GM21619 (cell line): ENCODE results near the gene CHMP3.
"Not testable (repeated sequence)": the region's sequence is repeated elsewhere in the genome, so short reads cannot be mapped to it uniquely, and the experiment has no call there.

Source experiments
- ATAC-seq: cut with Tn5 transposase; IDR thresholded peaks from one replicate; pipeline ENCODE4 v1.9.1; 2021; ENCODE audit not compliant: unreplicated experiment

Gene CHMP3

GRCh38 chr2:86549963-86550725 is 13.1 kb downstream of the CHMP3 start:
- not testable (repeated sequence) for ATAC-seq

GRCh38 chr2:86549440-86549839 is 13.8 kb downstream of the CHMP3 start:
- not testable (repeated sequence) for ATAC-seq

- ATAC-seq = not testable (repeated sequence)
These were observed 14.3 kb downstream of the CHMP3 start for GRCh38 chr2:86548913-86549396.

DNA sequence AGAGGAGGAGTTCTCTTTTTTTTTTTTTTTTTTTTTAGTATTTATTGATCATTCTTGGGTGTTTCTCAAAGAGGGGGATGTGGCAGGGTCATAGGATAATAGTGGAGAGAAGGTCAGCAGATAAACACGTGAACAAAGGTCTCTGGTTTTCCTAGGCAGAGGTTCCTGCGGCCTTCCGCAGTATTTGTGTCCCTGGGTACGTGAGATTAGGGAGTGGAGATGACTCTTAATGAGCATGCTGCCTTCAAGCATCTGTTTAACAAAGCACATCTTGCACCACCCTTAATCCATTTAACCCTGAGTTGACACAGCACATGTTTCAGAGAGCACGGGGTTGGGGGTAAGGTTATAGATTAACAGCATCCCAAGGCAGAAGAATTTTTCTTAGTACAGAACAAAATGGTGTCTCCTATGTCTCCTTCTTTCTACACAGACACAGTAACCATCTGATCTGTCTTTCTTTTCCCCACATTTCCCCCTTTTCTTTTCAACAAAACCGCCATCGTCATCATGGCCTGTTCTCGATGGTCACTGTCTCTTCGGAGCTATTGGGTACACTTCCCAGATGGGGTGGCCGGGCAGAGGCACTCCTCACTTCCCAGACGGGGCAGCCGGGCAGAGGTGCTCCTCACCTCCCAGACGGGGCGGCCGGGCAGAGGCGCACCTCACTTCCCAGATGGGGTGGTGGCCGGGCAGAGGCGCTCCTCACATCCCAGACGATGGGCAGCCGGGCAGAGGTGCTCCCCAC is 14.9 kb downstream of the CHMP3 start:
- ATAC-seq = not testable (repeated sequence)

DNA sequence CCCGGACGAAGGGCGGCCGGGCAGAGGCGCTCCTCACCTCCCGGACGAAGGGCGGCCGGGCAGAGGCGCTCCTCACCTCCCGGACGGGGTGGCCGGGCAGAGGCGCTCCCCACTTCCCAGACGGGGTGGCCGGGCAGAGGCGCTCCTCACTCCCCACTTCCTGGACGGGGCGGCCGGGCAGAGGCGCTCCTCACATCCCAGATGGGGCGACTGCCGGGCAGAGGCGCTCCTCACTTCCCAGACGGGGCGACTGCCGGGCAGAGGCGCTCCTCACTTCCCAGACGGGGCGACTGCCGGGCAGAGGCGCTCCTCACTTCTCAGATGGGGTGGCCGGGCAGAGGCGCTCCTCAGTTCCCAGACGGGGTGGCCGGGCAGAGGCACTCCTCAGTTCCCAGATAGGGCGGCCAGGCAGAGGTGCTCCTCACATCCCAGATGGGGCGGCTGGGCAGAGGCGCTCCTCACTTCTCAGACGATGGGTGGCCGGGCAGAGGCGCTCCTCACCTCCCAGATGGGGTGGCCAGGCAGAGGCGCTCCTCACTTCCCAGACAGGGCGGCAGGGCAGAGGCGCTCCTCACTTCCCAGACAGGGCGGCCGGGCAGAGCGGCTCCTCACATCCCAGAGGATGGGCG is 17.8 kb downstream of the CHMP3 start:
- ATAC-seq = not testable (repeated sequence)

- ATAC-seq = not testable (repeated sequence)
These were observed 18.8 kb downstream of the CHMP3 start for GRCh38 chr2:86544278-86545099.

GRCh38 chr2:86543793-86544192 is 19.4 kb downstream of the CHMP3 start:
- no peak for ATAC-seq

GRCh38 chr2:86543335-86543734 is 19.9 kb downstream of the CHMP3 start:
- no peak for ATAC-seq

- no peak for ATAC-seq
These were observed 20.4 kb downstream of the CHMP3 start for GRCh38 chr2:86542814-86543213.

DNA sequence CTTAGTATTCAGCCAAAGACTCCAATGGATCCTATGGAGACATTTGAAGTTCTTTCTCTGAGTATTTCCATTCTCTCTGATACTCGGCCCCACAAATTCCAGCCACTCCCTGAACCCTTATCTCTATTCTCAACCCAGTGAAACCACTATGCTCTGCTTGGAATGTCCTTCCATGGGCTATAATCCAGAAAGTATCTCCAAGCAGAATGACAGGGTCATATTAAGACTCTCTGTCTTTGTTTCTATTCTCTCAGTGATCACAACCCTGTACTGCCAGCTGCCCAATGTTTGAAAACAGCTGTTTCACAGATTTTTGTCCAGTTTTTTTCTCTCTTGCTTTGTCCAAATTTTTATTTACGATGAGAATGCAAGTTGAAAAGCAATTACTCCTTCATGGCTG is 21.9 kb downstream of the CHMP3 start:
- ATAC-seq = no peak

DNA sequence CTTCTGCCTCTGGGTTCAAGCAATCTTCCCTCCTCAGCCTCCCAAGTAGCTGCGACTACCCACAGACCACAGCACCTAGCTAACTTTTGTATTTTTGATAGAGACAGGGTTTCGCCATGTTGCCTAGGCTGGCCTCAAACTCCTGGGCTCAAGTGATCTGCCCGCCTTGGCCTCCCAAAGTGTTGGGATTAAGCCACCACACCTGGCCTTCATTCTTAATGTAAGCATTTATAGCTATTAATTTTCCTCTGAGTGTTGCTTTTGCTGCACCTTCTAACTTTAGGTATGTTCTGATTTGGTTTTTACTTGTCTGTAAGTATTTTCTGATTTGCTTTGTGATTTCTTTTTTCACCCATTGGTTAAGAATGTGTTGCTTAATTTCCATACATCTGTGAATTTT is 29.7 kb downstream of the CHMP3 start:
- ATAC-seq = no peak

DNA sequence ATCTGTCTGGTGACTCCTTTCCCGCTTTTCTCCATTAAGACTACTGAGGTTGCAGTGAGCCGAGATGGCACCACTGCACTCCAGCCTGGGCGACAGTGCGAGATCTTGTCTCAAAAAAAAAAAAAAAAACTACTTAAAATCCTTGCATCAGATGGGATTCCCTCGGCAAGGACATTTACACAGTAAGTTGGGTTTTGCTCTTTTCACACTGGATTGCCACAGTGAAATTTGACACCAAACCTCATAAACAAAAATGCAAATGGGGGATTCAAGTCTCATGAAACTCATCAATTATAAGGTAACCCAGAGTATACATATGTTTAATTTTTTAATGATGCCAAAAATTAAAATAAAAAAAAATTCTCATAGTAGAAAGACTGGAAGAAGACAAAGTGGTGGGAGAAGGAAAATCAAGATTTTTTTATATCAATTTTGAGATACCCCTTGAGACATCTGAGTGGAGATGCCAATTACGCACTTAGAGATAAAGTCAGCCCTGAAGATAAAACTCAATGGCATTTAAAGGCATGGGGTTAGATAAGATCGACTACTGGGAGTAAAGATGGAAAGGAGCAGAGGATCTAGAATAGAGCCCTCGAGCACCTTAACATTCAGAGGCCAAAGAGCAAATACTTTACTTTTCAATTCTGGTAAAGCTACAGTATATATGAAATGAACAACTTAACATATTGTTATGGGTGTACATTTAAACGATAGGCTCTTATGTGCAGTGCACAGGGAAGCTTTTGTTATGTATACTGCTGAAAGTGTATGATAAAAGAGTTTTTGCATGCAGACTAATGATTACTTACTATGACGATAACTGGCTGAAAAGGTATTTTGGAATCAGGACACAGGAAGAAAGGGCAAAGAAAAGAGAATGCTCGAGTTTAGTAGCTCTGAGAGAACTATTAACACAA is 37.6 kb downstream of the CHMP3 start:
- ATAC-seq = no peak

DNA sequence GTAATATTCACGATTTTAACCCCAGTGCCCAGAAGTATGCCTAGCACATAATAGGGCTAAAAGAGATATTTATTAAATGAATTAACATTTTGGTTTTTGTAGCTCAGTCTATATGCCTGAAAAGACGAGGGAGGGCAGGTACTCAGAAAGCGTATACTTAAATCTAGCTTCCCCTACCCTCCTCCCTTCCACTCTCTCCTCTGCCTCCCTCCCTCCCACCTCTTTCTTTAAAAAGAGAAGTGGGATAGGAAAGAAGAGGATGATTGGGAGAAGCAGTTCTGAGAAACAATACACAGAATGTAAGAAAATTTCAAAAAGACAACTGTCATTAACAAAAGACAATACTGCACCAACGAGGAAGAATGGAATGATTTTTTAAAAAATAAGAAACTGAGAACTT is 39.8 kb downstream of the CHMP3 start:
- no peak for ATAC-seq

- no peak for ATAC-seq
These were observed 40.5 kb downstream of the CHMP3 start for GRCh38 chr2:86522711-86523110.

DNA sequence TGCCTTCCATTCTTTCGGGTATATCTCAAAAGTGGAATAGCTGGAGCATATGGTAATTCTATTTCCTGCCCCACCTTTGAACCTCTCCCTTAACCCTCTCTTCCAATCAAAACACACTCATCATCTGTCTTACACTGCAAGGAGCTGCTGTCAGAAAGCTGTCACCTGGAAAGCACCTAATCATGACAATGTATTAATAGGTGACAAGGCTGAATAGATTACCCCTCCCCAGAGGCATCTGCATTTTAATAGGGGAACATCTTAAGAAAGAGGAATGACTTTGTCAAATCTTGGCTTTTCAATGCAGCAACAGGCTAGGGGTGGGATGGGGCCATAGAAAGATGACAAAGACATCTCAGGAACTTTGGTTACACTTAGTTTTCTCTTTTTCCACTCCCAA is 41.3 kb downstream of the CHMP3 start:
- ATAC-seq = no peak

- no peak for ATAC-seq
These were observed 43.1 kb downstream of the CHMP3 start for GRCh38 chr2:86520153-86520552.

DNA sequence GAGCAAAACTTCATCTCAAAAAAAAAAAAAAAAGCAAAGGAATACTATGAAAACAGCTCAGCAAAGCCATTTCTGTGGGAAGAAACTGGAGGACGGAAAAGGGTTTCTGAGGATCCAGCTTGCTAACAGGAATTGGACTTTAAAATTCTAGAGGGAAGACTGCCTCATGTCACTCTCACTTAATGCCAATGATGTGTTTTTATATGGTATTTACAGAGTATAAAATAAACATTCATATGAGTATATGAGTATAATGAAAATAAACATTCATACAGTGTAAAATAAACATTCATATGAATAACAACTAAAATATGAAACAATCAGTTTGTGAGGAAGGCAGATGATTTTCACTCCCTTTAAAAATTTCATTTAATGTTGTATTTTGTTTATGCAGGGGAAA is 43.9 kb downstream of the CHMP3 start:
- no peak for ATAC-seq

- ATAC-seq = no peak
These were observed 44.8 kb downstream of the CHMP3 start for GRCh38 chr2:86518481-86518880.

DNA sequence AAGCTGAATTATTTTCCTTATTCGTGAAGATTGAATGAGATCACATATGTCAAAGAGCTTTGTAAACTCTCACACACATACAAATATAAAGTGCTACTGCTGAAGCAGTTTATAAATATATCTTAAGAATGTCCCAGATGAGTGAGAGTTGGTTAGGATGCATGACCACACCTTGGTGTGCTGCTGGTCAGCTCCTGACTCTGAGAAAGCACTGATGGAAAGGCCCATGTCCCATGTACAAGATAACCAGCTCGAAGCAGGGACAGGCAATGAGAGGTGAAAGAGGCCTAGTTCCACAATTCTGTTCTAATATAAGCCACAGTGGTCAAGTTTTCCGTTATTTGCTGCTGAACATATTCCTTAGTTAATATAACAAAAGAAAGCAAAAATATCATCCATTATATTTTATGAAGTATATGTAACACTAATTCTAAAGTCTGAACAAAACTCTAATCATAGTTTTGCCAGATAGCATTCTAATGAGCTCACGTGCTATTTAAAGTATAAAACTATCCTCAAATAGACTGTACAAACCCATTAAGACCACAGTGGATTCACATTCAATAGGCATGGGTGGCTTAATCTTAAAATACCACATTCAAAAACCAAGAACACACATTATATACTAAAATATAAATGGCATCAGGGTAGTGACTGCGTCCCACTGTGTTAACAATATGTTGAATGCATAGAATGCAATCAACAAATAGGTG is 49.1 kb downstream of the CHMP3 start:
- ATAC-seq = no peak
